Body of pancreas (tissue), 4 donors: ENCODE results near the gene KIAA1217.

Source experiments
- CTCF ChIP-seq, 7 experiments: fragments of 450-650 bp in 4 of 7; fragments of 200-600 bp in 3 of 7; sonication (generic) in 3 of 7; IDR thresholded peaks; one replicate each; pipeline ENCODE4 v1.5.1; 2016 to 2019; ENCODE audit warnings: antibody characterized with exemption in 7 of 7
- POLR2A ChIP-seq, 3 donors: fragments of 450-650 bp; IDR thresholded peaks; one replicate each; pipeline ENCODE4 v1.6.1; 2016; ENCODE audit warnings: antibody characterized with exemption in 3 of 3, mild to moderate bottlenecking in 2 of 3

GRCh38 chr10:24269476-24269875, 60.5 kb downstream of the KIAA1217 start:
- TF ChIP-seq POLR2A (IDR thresholded peaks at IDR 0.05) = no peak
- TF ChIP-seq CTCF (IDR thresholded peaks at IDR 0.05) = no peak
